ENCODE measurements around the gene WFDC10B. TPM values are rescaled to one million over a fixed set of nuclear protein-coding genes. Genes with fewer than 3 reads are reported as not detected.
A peak's percentile ranks its signal among the peaks of the same experiment; 100 is the strongest.

The WFDC10B gene
- total RNA-seq: not detected in 2 replicates
- not detected in 2 replicates for polyA plus RNA-seq
- not detected in 2 replicates for polyA plus RNA-seq (2011; cell fraction: cytosol; rRNA removed)
- polyA plus RNA-seq (2011; cell fraction: nucleus; rRNA removed): not detected in 2 replicates
- not detected in 2 replicates for polyA plus RNA-seq (2012)
- polyA minus RNA-seq: not detected in 2 replicates
- not detected for polyA minus RNA-seq (2011; cell fraction: cytosol; rRNA and poly(A)+ RNA removed)
- not detected in 2 replicates for polyA minus RNA-seq (2011; cell fraction: nucleus; rRNA and poly(A)+ RNA removed)
- percentile 5 among the genes with signal in this experiment for Bru-seq, nascent RNA
- BruChase-seq, experiment 1, labeled RNA remaining after a 6-hour chase: not detected
- BruChase-seq, experiment 2, labeled RNA remaining after a 2-hour chase: not detected
- long read RNA-seq: 0 reads

DNA sequence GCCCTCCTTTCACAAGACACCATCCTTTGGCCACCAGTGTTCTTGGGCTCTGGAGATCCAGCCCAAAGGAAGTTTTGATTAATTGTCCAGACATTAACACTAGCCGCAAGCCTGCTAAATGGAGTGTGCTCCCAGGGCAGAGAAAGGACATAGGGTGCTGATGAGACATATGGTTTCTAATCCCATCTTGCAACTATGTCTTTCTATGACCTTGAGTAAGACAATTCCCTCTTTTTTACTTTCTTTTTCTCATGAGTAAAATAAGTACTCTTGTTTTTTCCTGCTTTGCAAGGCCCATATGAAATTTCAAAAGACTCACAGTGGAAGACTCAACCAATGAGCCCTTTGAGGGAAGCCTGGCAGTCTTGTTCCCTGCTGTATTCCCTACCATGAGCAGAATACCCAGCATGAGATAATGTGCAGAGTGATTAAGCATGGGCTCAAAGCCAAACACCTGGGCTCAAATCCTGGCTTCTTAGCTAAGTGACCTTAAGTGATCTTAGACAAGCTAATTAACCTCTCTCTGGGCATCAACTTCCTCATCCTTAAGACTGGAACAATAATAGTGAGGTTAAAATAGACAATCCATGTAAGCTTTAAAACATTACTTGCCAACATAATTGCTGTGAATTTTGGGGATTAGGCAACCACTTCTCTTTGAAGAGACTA lies at the start of gene WFDC10B:
WFDC10B (minus strand) TSS at position 51 of the 669 bp plus-strand sequence. CDS start 19,027 bp downstream, outside the sequence.
- H3K4me1 ChIP-seq (ENCODE audit: control insufficient read depth, extremely low read depth, insufficient read depth, low read length): no peaks in the 10 kb centered on the region
- DNase-seq (ENCODE audit: low read depth, low spot score): no peak
- H3K9ac ChIP-seq (replicated peaks; ENCODE audit: extremely low read depth, insufficient read depth, low read length): no peak within 1 kb of the TSS
- H3K9me3 ChIP-seq (replicated peaks; ENCODE audit: control insufficient read depth, insufficient read depth, low read length): no peaks in the 10 kb centered on the region
- H2AFZ ChIP-seq (ENCODE audit: low read depth, low read length): no peak within 1 kb of the TSS
- H3K4me2 ChIP-seq (ENCODE audit: insufficient read depth, low read length): no peak within 1 kb of the TSS
- BruUV-seq (replicated peaks): no TSS peak
- H3K79me2 ChIP-seq (ENCODE audit: control insufficient read depth, insufficient read depth, low read length): no peaks in the 10 kb centered on the region
- dilution Hi-C loops (cut with MboI; ENCODE audit: extremely low pct_ligation_motif_present, low sequenced_read_pairs): no loop called here
- no peaks in the 10 kb centered on the region for H3K9me1 ChIP-seq (replicated peaks; ENCODE audit: control insufficient read depth, extremely low read depth, insufficient read depth, low read length)
- POLR2A ChIA-PET: no interaction called here
- H3K27ac ChIP-seq (ENCODE audit: insufficient read depth, low read depth, low read length): no peak within 1 kb of the TSS
- H3K27me3 ChIP-seq (ENCODE audit: control insufficient read depth in 2 of 2, insufficient read depth in 2 of 2, low read length in 2 of 2): no peaks in the 10 kb centered on the region
- CTCF ChIA-PET: no interaction called here
- no peak for TF ChIP-seq MYC (IDR thresholded peaks at IDR 0.05; ENCODE audit: low read depth, low read length)
- FAIRE-seq: no peak
- intact Hi-C loops (cut with micrococcal nuclease): no loop called here
- no peak within 1 kb of the TSS for H3K4me3 ChIP-seq (replicated peaks in 1 of 3; ENCODE audit: insufficient read depth in 1 of 3, low read depth in 1 of 3, low read length in 3 of 3)
- H4K20me1 ChIP-seq (replicated peaks; ENCODE audit: control insufficient read depth, extremely low read depth, insufficient read depth, low read length): no peaks in the 10 kb centered on the region
- H3K36me3 ChIP-seq (ENCODE audit: control insufficient read depth in 2 of 2, extremely low read depth in 1 of 2, insufficient read depth in 2 of 2, low read length in 2 of 2): no peaks in the 10 kb centered on the region

DNA sequence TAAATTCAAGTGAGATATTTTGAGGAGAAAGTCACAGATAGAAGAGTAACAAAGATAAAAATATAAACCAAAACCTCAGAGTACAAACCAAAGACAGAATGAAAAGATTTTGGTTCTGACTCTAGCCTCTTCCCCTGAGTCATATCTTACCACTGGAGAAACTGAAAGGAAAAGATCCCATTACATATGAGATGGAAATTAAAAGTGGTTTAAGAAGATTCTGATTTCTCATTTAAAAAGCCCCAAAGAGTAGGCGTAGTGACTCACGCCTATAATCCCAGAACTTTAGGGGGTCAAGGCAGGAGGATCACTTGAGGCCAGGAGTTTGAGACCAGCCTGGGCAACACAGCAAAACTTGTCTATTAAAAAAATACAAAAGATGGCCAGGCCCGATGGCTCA lies 47.9 kb upstream of the WFDC10B start:
- Histone ChIP-seq H3K79me2 (ENCODE audit: control insufficient read depth, insufficient read depth, low read length) (no peaks in the 10 kb centered on the region), H2AFZ (ENCODE audit: low read depth, low read length) (no peak overlapping the region), H3K36me3 (ENCODE audit: control insufficient read depth in 2 of 2, extremely low read depth in 1 of 2, insufficient read depth in 2 of 2, low read length in 2 of 2) (no peaks in the 10 kb centered on the region), H3K4me2 (ENCODE audit: insufficient read depth, low read length) (no peak overlapping the region), H3K4me3 (replicated peaks in 1 of 3; ENCODE audit: insufficient read depth in 1 of 3, low read depth in 1 of 3, low read length in 3 of 3) (no peak overlapping the region), H3K9me3 (replicated peaks; ENCODE audit: control insufficient read depth, insufficient read depth, low read length) (no peaks in the 10 kb centered on the region), H3K9me1 (replicated peaks; ENCODE audit: control insufficient read depth, extremely low read depth, insufficient read depth, low read length) (no peaks in the 10 kb centered on the region), H3K9ac (replicated peaks; ENCODE audit: extremely low read depth, insufficient read depth, low read length) (no peak overlapping the region), H4K20me1 (replicated peaks; ENCODE audit: control insufficient read depth, extremely low read depth, insufficient read depth, low read length) (no peaks in the 10 kb centered on the region), H3K4me1 (ENCODE audit: control insufficient read depth, extremely low read depth, insufficient read depth, low read length) (no peaks in the 10 kb centered on the region), H3K27ac (ENCODE audit: insufficient read depth, low read depth, low read length) (no peak overlapping the region), H3K27me3 (ENCODE audit: control insufficient read depth in 2 of 2, insufficient read depth in 2 of 2, low read length in 2 of 2) (peaks cover 5 to 7% of the 10 kb centered on the region in 2 experiments)
- ChIA-PET POLR2A (no interaction called here), CTCF (no interaction called here)
- DNase-seq (ENCODE audit: low read depth, low spot score) (no peak), FAIRE-seq (no peak)
- TF ChIP-seq GATA2 (IDR thresholded peaks at IDR 0.05; ENCODE audit: insufficient read depth, insufficient read length, low read depth, low read length): no peak
- TF ChIP-seq JUN (IDR thresholded peaks at IDR 0.05; ENCODE audit: borderline replicate concordance, insufficient read depth, insufficient read length, low read depth): no peak
- TF ChIP-seq, protein P1, sequence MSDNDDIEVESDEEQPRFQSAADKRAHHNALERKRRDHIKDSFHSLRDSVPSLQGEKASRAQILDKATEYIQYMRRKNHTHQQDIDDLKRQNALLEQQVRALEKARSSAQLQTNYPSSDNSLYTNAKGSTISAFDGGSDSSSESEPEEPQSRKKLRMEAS (IDR thresholded peaks at IDR 0.05; ENCODE audit: insufficient read depth, insufficient read length): no peak
- TF ChIP-seq FOS (IDR thresholded peaks at IDR 0.05; ENCODE audit: borderline replicate concordance, insufficient read depth, low read length): no peak
- TF ChIP-seq, protein P2, sequence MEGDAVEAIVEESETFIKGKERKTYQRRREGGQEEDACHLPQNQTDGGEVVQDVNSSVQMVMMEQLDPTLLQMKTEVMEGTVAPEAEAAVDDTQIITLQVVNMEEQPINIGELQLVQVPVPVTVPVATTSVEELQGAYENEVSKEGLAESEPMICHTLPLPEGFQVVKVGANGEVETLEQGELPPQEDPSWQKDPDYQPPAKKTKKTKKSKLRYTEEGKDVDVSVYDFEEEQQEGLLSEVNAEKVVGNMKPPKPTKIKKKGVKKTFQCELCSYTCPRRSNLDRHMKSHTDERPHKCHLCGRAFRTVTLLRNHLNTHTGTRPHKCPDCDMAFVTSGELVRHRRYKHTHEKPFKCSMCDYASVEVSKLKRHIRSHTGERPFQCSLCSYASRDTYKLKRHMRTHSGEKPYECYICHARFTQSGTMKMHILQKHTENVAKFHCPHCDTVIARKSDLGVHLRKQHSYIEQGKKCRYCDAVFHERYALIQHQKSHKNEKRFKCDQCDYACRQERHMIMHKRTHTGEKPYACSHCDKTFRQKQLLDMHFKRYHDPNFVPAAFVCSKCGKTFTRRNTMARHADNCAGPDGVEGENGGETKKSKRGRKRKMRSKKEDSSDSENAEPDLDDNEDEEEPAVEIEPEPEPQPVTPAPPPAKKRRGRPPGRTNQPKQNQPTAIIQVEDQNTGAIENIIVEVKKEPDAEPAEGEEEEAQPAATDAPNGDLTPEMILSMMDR (IDR thresholded peaks at IDR 0.05; ENCODE audit: extremely low read depth in 1 of 2, insufficient read depth in 1 of 2, low read depth in 1 of 2, low read length in 2 of 2): no peak
- TF ChIP-seq EZH2 (IDR thresholded peaks at IDR 0.05; ENCODE audit: borderline replicate concordance, low read depth, low read length, severe bottlenecking): no peak
- TF ChIP-seq POLR2AphosphoS5 (IDR thresholded peaks at IDR 0.05; ENCODE audit: insufficient read depth, low read depth, low read length): no peak
- TF ChIP-seq MYC (IDR thresholded peaks at IDR 0.05; ENCODE audit: low read depth, low read length): no peak
- TF ChIP-seq POLR2A (IDR thresholded peaks at IDR 0.05; ENCODE audit: low read depth, low read length): no peak
- dilution Hi-C loops (cut with MboI; ENCODE audit: extremely low pct_ligation_motif_present, low sequenced_read_pairs): no loop called here
- intact Hi-C loops (cut with micrococcal nuclease): no loop called here
- BruUV-seq (replicated peaks): no TSS peak

Measured in endothelial cell of umbilical vein (primary cell).